ENCODE results near the gene TEAD4.

GRCh38 chr12:3071710-3072109, 112.5 kb downstream of the TEAD4 start:
- TF ChIP-seq CTCF (IDR thresholded peaks at IDR 0.05) (no peak), POLR2A (IDR thresholded peaks at IDR 0.05) (no peak)

Data from thyroid gland (tissue), 4 donors.